H9 (cell line): ENCODE data around the gene LDLRAD4. TPM values are rescaled to one million over a fixed set of nuclear protein-coding genes. Genes with fewer than 3 reads are reported as not detected.

Source experiments
- DNase-seq: peaks from one replicate; pipeline ENCODE4 v3.0.0-alpha.2; 2017
- H2AFZ ChIP-seq: one replicate; pipeline ENCODE4 v1.6.1; 2013; ENCODE audit warnings: mild to moderate bottlenecking, low read length, control low read depth, moderate library complexity
- H2AK5ac ChIP-seq: 2 replicates; pipeline ENCODE4 v1.6.1; 2013; ENCODE audit warnings: low read length, control low read depth, mixed read lengths; ENCODE audit not compliant: insufficient read length
- H2BK120ac ChIP-seq: one replicate; pipeline ENCODE4 v1.6.1; 2013; ENCODE audit warnings: low read depth, mild to moderate bottlenecking, low read length, control low read depth, inconsistent platforms; ENCODE audit not compliant: poor library complexity, severe bottlenecking
- H2BK12ac ChIP-seq: 2 replicates; pipeline ENCODE4 v1.6.1; 2013; ENCODE audit warnings: low read length, control low read depth, mixed read lengths, low read depth; ENCODE audit not compliant: insufficient read length
- H2BK15ac ChIP-seq: 2 replicates; pipeline ENCODE4 v1.6.1; 2013; ENCODE audit warnings: low read depth, low read length, control low read depth
- H2BK20ac ChIP-seq: one replicate; pipeline ENCODE4 v1.6.1; 2013; ENCODE audit warnings: low read depth, mild to moderate bottlenecking, low read length, control low read depth, inconsistent platforms; ENCODE audit not compliant: poor library complexity, severe bottlenecking
- H2BK5ac ChIP-seq: 2 replicates; pipeline ENCODE4 v1.6.1; 2013; ENCODE audit warnings: low read length, control low read depth, mixed read lengths; ENCODE audit not compliant: insufficient read length
- H3K14ac ChIP-seq: 2 replicates; pipeline ENCODE4 v1.6.1; 2013; ENCODE audit warnings: low read length, control low read depth; ENCODE audit not compliant: insufficient read depth
- H3K18ac ChIP-seq: 2 replicates; pipeline ENCODE4 v1.6.1; 2013; ENCODE audit warnings: low read depth, mild to moderate bottlenecking, mixed read lengths, low read length, control low read depth; ENCODE audit not compliant: insufficient read length
- H3K23ac ChIP-seq: 2 replicates; pipeline ENCODE4 v1.6.1; 2013; ENCODE audit warnings: low read length, control low read depth, mixed read lengths, low read depth; ENCODE audit not compliant: insufficient read length
- H3K23me2 ChIP-seq: 2 replicates; pipeline ENCODE4 v1.6.1; 2013; ENCODE audit warnings: low read depth, mild to moderate bottlenecking, mixed read lengths, low read length, control low read depth; ENCODE audit not compliant: insufficient read length, poor library complexity, severe bottlenecking
- H3K27ac ChIP-seq: 2 replicates; pipeline ENCODE4 v1.5.1; 2013; ENCODE audit warnings: low read length, control low read depth, mixed read lengths, low read depth; ENCODE audit not compliant: insufficient read length
- H3K27me3 ChIP-seq: 2 replicates; pipeline ENCODE4 v1.6.1; 2013; ENCODE audit warnings: low read length, control low read depth, inconsistent platforms; ENCODE audit not compliant: insufficient read depth
- H3K4ac ChIP-seq: 2 replicates; pipeline ENCODE4 v1.6.1; 2013; ENCODE audit warnings: low read depth, mild to moderate bottlenecking, control low read depth, inconsistent platforms, low read length, moderate library complexity
- H3K4me1 ChIP-seq: 2 replicates; pipeline ENCODE4 v1.6.1; 2013; ENCODE audit warnings: low read length, control low read depth, inconsistent platforms; ENCODE audit not compliant: insufficient read depth
- H3K4me2 ChIP-seq: 2 replicates; pipeline ENCODE4 v1.6.1; 2013; ENCODE audit warnings: low read length, control low read depth, mixed read lengths; ENCODE audit not compliant: insufficient read length, insufficient read depth
- H3K56ac ChIP-seq: 2 replicates; pipeline ENCODE4 v1.6.1; 2013; ENCODE audit warnings: low read depth, mild to moderate bottlenecking, mixed read lengths, low read length, control low read depth; ENCODE audit not compliant: insufficient read length
- H3K79me1 ChIP-seq: 2 replicates; pipeline ENCODE4 v1.6.1; 2013; ENCODE audit warnings: low read depth, mild to moderate bottlenecking, moderate library complexity, low read length, control low read depth, inconsistent platforms; ENCODE audit not compliant: insufficient read depth, poor library complexity, severe bottlenecking
- H3K79me2 ChIP-seq: 2 replicates; pipeline ENCODE4 v1.6.1; 2013; ENCODE audit warnings: low read length, control low read depth, inconsistent platforms; ENCODE audit not compliant: insufficient read depth
- H3K9ac ChIP-seq: 2 replicates; pipeline ENCODE4 v1.6.1; 2013; ENCODE audit warnings: low read length, control low read depth, mixed read lengths; ENCODE audit not compliant: insufficient read length; ENCODE audit errors: extremely low read depth
- H3K9me3 ChIP-seq: one replicate; pipeline ENCODE4 v1.6.1; 2013; ENCODE audit warnings: low read depth, low read length, inconsistent platforms; ENCODE audit not compliant: control insufficient read depth
- H3T11ph ChIP-seq: one replicate; pipeline ENCODE4 v1.6.1; 2013; ENCODE audit warnings: mild to moderate bottlenecking, low read length, control low read depth, inconsistent platforms
- H4K20me1 ChIP-seq: one replicate; pipeline ENCODE4 v1.6.1; 2013; ENCODE audit not compliant: control insufficient read depth, insufficient read length, insufficient read depth
- H4K5ac ChIP-seq: 2 replicates; pipeline ENCODE4 v1.6.1; 2013; ENCODE audit warnings: low read depth, mild to moderate bottlenecking, mixed read lengths, low read length, control low read depth; ENCODE audit not compliant: insufficient read length
- H4K8ac ChIP-seq: replicated peaks from 2 replicates; pipeline ENCODE4 v1.6.1; 2013; ENCODE audit warnings: low read length, control low read depth, mixed read lengths, low read depth; ENCODE audit not compliant: insufficient read length
- H4K91ac ChIP-seq: 2 replicates; pipeline ENCODE4 v1.6.1; 2013; ENCODE audit warnings: low read depth, mild to moderate bottlenecking, moderate library complexity, mixed read lengths, low read length, control low read depth; ENCODE audit not compliant: insufficient read length
- H3K27ac Mint-ChIP-seq, 3 experiments: 2 replicates in 2 of 3; 3 replicates in 1 of 3; pipeline ENCODE4 v1.8.0; 2020 to 2021; ENCODE audit warnings: mixed read lengths in 3 of 3, mild to moderate bottlenecking in 1 of 3, moderate library complexity in 1 of 3
- H3K27me3 Mint-ChIP-seq: 2 replicates; pipeline ENCODE4 v1.8.0; 2021; ENCODE audit warnings: low read depth, mild to moderate bottlenecking, moderate library complexity, mixed read lengths
- H3K36me3 Mint-ChIP-seq, 3 experiments: 2 replicates in 2 of 3; 3 replicates in 1 of 3; pipeline ENCODE4 v1.8.0; 2020 to 2021; ENCODE audit warnings: low read depth in 3 of 3, mixed read lengths in 3 of 3; ENCODE audit not compliant: insufficient read depth in 1 of 3
- H3K4me1 Mint-ChIP-seq, 2 experiments: 2 replicates each; pipeline ENCODE4 v1.8.0; 2020; ENCODE audit warnings: mixed read lengths in 2 of 2
- H3K4me3 Mint-ChIP-seq, 2 experiments: 2 replicates in 1 of 2; 3 replicates in 1 of 2; pipeline ENCODE4 v1.8.0; 2020 to 2021; ENCODE audit warnings: mild to moderate bottlenecking in 2 of 2, mixed read lengths in 2 of 2, moderate library complexity in 1 of 2
- H3K9me3 Mint-ChIP-seq, 2 experiments: 2 replicates in 1 of 2; 3 replicates in 1 of 2; pipeline ENCODE4 v1.8.0; 2020; ENCODE audit warnings: mild to moderate bottlenecking in 2 of 2, mixed read lengths in 2 of 2, moderate library complexity in 1 of 2
- CTCF ChIP-seq: fragments of 200-600 bp; sonication (generic); conservative IDR thresholded peaks from 3 replicates; pipeline ENCODE4 v1.8.0; 2021; ENCODE audit warnings: antibody characterized with exemption, mild to moderate bottlenecking
- WGBS: extraction: QIAGEN DNeasy Blood & Tissue Kit; methylation state at CpG from one replicate; pipeline ENCODE4 v1.1.7; 2013; ENCODE audit warnings: missing lambda C conversion rate, low lambda C conversion rate, mixed read lengths; ENCODE audit not compliant: insufficient read length; ENCODE audit errors: extremely low coverage; 5-methylcytosine and 5-hydroxymethylcytosine counted together
- total RNA-seq: library from RNA; stranded (reverse); gene quantifications from 2 replicates; pipeline ENCODE4 v1.2.1, GENCODE V29; 2021

LDLRAD4 gene
- total RNA-seq, 1 experiment from 2014 or later = 3.9 TPM

GRCh38 chr18:13577781-13578180, 359.2 kb downstream of the LDLRAD4 start:
- no peak overlapping the region for H3K9ac ChIP-seq
- H2BK12ac ChIP-seq = no peak overlapping the region
- DNase-seq = no peak
- no peak overlapping the region for H3K27ac Mint-ChIP-seq
- H3T11ph ChIP-seq = no peak overlapping the region
- H2BK20ac ChIP-seq = no peak overlapping the region
- no peaks in the 10 kb centered on the region for H3K4me1 Mint-ChIP-seq
- no peaks in the 10 kb centered on the region for H3K23me2 ChIP-seq
- no peaks in the 10 kb centered on the region for H3K4me1 ChIP-seq
- no peak overlapping the region for H2BK120ac ChIP-seq
- TF ChIP-seq CTCF = no peak
- H3K9me3 Mint-ChIP-seq = no peaks in the 10 kb centered on the region
- no CpG with 5 or more reads among the region's 3 CpGs for WGBS
- no peaks in the 10 kb centered on the region for H3K79me2 ChIP-seq
- no peak overlapping the region for H2AK5ac ChIP-seq
- H3K27ac ChIP-seq = no peak overlapping the region
- no peak overlapping the region for H3K18ac ChIP-seq
- no peaks in the 10 kb centered on the region; a peak in 1 of 7 replicates for H3K36me3 Mint-ChIP-seq
- no peak overlapping the region for H3K23ac ChIP-seq
- no peak overlapping the region for H4K8ac ChIP-seq
- H4K91ac ChIP-seq = no peak overlapping the region
- H3K4me2 ChIP-seq = no peak overlapping the region
- no peak overlapping the region for H3K4ac ChIP-seq
- no peak overlapping the region for H2AFZ ChIP-seq
- H3K27me3 Mint-ChIP-seq = no peaks in the 10 kb centered on the region
- H3K9me3 ChIP-seq = no peaks in the 10 kb centered on the region
- H3K56ac ChIP-seq = no peak overlapping the region
- H3K27me3 ChIP-seq = no peaks in the 10 kb centered on the region
- no peak overlapping the region for H3K14ac ChIP-seq
- no peak overlapping the region for H4K5ac ChIP-seq
- H2BK5ac ChIP-seq = no peak overlapping the region
- no peaks in the 10 kb centered on the region for H3K79me1 ChIP-seq
- H2BK15ac ChIP-seq = no peak overlapping the region
- no peak overlapping the region for H3K4me3 Mint-ChIP-seq
- H4K20me1 ChIP-seq = no peaks in the 10 kb centered on the region
